GM12873 (cell line): ENCODE data around the gene METTL26.

Experiments
- CTCF ChIP-seq: IDR thresholded peaks from 2 replicates; pipeline ENCODE4 v1.5.1; 2012; ENCODE audit warnings: low read depth, mild to moderate bottlenecking, moderate library complexity, low read length, control low read depth; ENCODE audit not compliant: insufficient read depth; ENCODE audit errors: missing control alignments

Gene METTL26

DNA sequence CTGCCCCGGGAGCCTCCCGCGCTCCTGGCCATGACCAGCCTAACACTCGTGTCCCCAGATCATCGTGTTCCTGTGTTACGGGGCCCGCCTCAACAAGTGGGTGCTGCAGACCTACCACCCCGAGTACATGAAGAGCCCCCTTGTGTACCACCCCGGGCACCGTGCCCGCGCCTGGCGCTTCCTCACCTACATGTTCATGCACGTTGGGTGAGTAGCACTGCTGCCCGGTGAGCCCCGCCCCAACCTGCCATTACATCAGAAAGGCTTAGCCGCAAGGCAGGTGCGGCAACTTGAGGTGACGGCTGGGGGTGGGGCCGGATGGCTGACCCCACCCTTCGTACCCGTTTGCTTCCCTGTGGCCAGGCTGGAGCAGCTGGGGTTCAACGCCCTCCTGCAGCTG is 40.8 kb upstream of the METTL26 start:
- TF ChIP-seq CTCF, result no peak

DNA sequence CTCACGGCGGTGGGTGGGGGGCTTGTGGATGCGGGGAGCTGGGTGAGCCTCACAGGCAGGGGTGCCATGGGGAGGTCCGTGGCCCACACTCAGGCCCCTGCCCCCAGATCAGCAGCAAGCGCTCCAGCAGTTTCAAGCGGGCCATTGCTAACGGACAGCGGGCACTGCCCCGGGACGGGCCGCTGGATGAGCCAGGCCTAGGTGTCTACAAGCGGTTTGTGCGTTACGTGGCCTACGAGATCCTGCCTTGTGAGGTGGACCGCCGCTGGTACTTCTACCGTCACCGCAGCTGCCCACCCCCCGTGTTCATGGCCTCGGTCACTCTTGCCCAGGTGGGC is 40.4 kb upstream of the METTL26 start:
- TF ChIP-seq CTCF, result no peak

DNA sequence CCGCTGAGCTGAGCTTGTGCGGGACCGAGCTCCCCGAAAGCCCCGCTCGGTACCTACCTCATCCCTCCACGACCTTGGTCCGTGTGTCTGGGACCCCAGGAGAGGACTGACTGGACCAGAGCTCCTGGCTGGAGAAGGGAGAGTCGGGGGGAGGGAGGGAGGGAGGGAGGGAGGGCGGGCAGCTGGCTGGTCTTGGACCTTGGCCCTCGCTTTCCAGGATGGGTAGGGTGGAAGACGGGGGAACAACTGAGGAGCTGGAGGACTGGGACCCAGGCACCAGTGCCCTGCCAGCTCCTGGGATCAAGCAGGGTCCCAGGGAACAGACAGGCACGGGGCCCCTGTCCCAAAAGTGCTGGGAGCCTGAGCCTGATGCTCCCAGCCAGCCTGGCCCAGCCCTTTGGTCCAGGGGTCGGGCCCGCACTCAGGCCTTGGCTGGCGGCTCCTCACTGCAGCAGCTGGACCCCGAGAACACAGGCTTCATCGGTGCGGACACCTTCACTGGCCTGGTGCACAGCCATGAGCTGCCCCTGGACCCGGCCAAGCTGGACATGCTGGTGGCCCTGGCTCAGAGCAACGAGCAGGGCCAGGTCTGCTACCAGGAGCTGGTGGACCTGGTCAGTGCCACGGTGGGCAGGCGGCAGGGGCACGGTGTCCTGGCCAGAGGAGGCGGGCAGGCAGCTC is 39.9 kb upstream of the METTL26 start:
- no peak for TF ChIP-seq CTCF

- TF ChIP-seq CTCF, result no peak
These were observed 39.1 kb upstream of the METTL26 start, which contains the start of gene RHBDL1 for GRCh38 chr16:674968-675883. Gene RHBDL1, plus strand, starts transcription at chr16:675671. Its CDS starts 120 bp downstream, at chr16:675791.

- TF ChIP-seq CTCF, result no peak
These were observed 38.2 kb upstream of the METTL26 start for GRCh38 chr16:674214-674881.

DNA sequence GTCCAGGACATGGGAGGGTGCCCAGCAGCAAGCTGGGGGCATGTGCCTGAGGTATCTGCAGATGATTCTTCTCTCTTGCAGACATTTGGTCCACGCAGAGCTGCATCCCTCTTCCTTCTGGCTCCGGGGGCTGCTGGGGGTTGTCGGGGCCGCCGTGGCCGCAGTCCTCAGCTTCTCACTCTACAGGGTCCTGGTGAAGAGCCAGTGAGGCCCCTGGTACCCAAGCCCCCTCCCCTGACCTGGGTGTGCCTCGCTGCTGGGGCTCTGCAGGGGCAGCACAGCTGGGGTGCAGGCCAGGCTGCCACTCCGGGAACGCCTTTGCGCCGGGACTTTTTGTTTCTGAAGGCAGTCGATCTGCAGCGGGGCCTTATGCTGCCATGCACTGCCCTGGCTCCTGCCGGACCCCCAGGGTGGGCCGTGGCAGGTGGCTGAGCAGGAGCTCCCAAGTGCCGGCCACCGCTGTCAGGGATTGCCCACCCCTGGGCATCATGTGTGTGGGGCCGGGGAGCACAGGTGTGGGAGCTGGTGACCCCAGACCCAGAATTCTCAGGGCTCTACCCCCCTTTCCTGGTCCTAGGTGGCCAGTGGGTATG is 37.4 kb upstream of the METTL26 start:
- no peak for TF ChIP-seq CTCF
